H1 (cell line): ENCODE measurements around the gene INTS7. TPM values are rescaled to one million over a fixed set of nuclear protein-coding genes. Genes with fewer than 3 reads are reported as not detected.

ENCODE experiments used
- CHD7 ChIP-seq: fragments of 300-600 bp; sonication (generic); IDR thresholded peaks from 2 replicates; pipeline ENCODE4 v1.7.1; 2012; ENCODE audit warnings: low read length, moderate library complexity, mild to moderate bottlenecking, inconsistent platforms; ENCODE audit not compliant: insufficient replicate concordance
- polyA plus RNA-seq, 7 experiments: library from polyadenylated mRNA; depleted of rRNA in 3 of 7; stranded (reverse) in 5 of 7; unstranded in 2 of 7; fragments of >200 nt in 5 of 7; fragments of 200-250 nt in 2 of 7; gene quantifications; 1 replicate in 5 of 7; 2 replicates in 1 of 7; 4 replicates in 1 of 7; pipeline versions ENCODE4 v1.2.1 to v1.2.3, GENCODE V29; 2011 to 2013; ENCODE audit warnings: missing spikeins in 2 of 7, mixed read lengths in 2 of 7
- total RNA-seq: library from RNA; stranded (reverse); fragmentation: NEBNext Ultra II Directional; extraction: Animal tissue kit (Norgen Biotek cat#: 25700); gene quantifications from 2 replicates; pipeline ENCODE4 v1.2.1, GENCODE V29; 2021

Gene INTS7
- total and polyA plus RNA-seq, 2 of the 8 experiments (the other 6 are each of a cell fraction or from before 2014, with no cell fraction given) = 15.2 to 22.4 TPM

- TF ChIP-seq CHD7 = no peak
Measured at GRCh38 chr1:211894312-211894711, 141.0 kb downstream of the INTS7 start (continued).
